HS-5 (cell line): Measurements from ENCODE around the gene TERT.
"Not testable (repeated sequence)": the region's sequence is repeated elsewhere in the genome, so short reads cannot be mapped to it uniquely, and the experiment has no call there.

Experiments used
- DNase-seq: peaks from one replicate; pipeline ENCODE4 v3.0.0-alpha.2; 2012; ENCODE audit warnings: low read depth

The TERT gene

DNA sequence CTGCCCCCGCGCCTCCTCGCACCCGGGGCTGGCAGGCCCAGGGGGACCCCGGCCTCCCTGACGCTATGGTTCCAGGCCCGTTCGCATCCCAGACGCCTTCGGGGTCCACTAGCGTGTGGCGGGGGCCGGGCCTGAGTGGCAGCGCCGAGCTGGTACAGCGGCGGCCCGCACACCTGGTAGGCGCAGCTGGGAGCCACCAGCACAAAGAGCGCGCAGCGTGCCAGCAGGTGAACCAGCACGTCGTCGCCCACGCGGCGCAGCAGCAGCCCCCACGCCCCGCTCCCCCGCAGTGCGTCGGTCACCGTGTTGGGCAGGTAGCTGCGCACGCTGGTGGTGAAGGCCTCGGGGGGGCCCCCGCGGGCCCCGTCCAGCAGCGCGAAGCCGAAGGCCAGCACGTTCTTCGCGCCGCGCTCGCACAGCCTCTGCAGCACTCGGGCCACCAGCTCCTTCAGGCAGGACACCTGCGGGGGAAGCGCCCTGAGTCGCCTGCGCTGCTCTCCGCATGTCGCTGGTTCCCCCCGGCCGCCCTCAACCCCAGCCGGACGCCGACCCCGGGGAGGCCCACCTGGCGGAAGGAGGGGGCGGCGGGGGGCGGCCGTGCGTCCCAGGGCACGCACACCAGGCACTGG lies 548 bp downstream of the TERT start:
- no peak for DNase-seq

DNA sequence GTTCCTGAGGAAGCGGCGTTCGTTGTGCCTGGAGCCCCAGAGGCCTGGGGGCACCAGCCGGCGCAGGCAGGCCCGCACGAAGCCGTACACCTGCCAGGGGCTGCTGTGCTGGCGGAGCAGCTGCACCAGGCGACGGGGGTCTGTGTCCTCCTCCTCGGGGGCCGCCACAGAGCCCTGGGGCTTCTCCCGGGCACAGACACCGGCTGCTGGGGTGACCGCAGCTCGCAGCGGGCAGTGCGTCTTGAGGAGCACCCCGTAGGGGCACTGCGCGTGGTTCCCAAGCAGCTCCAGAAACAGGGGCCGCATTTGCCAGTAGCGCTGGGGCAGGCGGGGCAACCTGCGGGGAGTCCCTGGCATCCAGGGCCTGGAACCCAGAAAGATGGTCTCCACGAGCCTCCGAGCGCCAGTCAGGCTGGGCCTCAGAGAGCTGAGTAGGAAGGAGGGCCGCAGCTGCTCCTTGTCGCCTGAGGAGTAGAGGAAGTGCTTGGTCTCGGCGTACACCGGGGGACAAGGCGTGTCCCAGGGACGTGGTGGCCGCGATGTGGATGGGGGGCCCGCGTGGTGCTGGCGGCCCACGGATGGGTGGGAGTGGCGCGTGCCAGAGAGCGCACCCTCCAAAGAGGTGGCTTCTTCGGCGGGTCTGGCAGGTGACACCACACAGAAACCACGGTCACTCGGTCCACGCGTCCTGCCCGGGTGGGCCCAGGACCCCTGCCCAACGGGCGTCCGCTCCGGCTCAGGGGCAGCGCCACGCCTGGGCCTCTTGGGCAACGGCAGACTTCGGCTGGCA lies 1.3 kb downstream of the TERT start:
- no peak for DNase-seq

- no peak for DNase-seq
Observed at GRCh38 chr5:1292846-1293415, 1.9 kb downstream of the TERT start.

DNA sequence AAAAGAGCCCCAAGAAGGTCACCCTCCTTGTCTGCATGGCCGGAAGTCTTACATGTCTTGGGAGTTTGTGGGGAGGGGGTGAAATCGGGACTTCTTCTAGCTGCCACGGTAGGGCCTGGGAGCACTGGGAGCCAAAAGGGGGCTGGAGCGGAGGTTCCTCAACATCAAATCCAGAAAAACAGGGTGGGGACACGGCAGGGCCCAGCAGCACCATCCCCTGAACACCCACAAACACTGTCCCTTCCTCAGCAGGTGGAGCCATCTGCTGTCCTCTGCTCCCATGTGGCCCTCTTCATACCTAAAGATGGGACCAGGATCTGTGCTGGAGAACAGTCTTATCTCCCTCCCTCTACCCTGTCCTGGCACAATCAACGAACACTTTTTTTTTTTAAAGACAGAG lies 2.7 kb downstream of the TERT start:
- no peak for DNase-seq

GRCh38 chr5:1291611-1292080 lies 3.2 kb downstream of the TERT start:
- no peak for DNase-seq

GRCh38 chr5:1290956-1291355 lies 3.9 kb downstream of the TERT start:
- DNase-seq = not testable (repeated sequence)

DNA sequence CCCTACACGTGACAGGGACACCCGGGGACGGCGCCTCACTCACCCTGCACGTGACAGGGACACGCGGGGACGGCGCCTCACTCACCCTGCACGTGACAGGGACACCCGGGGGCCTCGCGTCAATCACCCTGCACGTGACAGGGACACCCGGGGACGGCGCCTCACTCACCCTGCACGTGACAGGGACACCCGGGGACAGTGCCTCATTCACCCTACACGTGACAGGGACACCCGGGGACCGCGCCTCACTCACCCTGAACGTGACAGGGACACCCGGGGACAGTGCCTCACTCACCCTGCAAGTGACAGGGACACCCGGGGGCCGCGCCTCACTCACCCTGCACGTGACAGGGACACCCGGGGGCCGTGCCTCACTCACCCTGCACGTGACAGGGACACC lies 5.3 kb downstream of the TERT start:
- not testable (repeated sequence) for DNase-seq

DNA sequence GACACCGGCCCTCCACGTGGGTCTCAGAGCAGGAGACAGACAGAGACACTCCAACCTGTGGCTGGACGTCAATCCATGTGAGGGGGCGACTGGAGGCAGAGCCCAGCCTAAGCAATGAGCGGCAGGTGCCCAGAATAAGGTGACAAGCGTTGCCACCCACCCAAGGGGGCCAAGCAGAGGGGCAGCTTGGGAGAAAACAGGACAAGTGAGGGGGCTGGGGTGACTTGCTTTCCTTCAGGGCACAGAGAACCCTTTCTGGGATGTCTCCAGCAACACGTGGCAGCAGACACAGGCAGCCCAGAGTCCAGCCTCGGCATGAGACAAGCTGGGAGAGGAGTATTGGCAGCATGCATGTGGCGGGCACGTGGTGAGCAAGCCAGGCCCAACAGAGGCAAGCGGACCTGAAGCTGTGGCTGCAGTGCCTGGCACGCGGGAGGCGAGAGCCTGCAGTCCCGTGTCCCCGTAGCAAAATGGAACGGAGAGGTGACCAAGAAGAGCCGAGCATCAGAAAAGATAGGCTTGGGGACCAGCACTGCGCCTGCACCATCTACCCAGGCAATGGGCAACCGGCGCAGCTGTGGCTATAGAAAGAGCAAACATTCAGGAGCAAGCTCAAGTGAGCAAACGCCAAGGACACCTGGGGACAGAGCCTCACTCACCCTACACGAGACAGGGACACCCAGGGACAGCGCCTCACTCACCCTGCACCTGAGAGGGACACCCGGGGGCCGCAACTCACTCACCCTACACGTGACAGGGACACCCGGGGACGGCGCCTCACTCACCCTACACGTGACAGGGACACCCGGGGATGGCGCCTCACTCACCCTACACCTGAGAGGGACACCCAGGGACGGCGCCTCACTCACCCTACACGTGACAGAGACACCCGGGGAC lies 6.2 kb downstream of the TERT start:
- DNase-seq = no peak

GRCh38 chr5:1285883-1286291 lies 9.0 kb downstream of the TERT start:
- no peak for DNase-seq

DNA sequence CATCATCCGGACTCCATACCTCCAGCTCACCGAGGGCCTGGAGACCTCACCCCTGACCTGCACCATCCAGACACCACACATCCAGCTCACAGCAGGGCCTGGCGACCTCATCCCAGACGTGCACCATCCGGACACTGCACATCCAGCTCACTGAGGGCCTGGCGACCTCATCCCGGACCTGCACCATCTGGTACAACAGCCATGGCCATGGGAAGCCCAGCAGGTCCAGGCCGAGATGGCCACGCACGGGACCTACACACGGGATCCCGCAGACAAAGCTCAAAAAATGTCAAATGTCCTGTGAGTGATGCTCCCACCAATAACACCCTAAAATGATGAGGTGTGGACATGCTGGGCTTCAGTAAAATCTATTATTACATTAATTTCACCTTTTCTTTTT lies 9.7 kb downstream of the TERT start:
- no peak for DNase-seq

DNA sequence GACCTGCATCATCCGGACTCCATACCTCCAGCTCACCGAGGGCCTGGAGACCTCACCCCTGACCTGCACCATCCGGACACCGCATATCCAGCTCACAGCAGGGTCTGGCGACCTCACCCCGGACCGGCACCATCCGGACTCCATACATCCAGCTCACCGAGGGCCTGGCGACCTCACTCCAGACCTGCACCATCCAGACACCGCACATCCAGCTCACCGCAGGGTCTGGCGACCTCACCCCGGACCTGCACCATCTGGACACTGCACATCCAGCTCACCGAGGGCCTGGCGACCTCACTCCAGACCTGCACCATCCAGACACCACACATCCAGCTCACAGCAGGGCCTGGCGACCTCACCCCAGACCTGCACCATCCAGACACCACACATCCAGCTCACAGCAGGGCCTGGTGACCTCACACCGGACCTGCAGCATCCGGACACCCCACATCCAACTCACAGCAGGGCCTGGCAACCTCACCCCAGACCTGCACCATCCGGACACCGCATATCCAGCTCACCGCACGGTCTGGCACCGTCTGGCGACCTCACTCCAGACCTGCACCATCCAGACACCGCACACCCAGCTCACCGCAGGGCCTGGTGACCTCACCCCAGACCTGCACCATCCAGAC lies 10.4 kb downstream of the TERT start:
- not testable (repeated sequence) for DNase-seq

DNA sequence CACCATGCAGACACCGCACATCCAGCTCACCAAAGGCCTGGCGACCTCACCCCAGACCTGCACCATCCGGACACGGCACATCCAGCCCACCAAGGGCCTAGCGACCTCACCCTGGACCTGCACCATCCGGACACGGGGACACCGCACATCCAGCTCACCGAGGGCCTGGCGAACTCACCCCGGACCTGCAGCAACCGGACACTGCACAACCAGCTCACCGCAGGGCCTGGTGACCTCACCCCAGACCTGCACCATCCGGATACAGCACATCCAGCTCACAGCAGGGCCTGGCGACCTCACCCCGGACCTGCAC lies 11.2 kb downstream of the TERT start:
- not testable (repeated sequence) for DNase-seq

- not testable (repeated sequence) for DNase-seq
Observed at GRCh38 chr5:1282993-1283728, 11.7 kb downstream of the TERT start.

- no peak for DNase-seq
Observed at GRCh38 chr5:1282131-1282992, 12.5 kb downstream of the TERT start.

GRCh38 chr5:1281038-1281882 lies 13.6 kb downstream of the TERT start:
- DNase-seq = no peak

GRCh38 chr5:1280177-1281037 lies 14.5 kb downstream of the TERT start:
- DNase-seq = no peak

GRCh38 chr5:1279443-1280151 lies 15.3 kb downstream of the TERT start:
- no peak for DNase-seq
